H1 (cell line): ENCODE data around the gene ACSM3. TPM values are rescaled to one million over a fixed set of nuclear protein-coding genes. Genes with fewer than 3 reads are reported as not detected.

Experiments used
- CTCF ChIA-PET: fragments of 300-600 bp; sonication (Branson Sonifier 250); formaldehyde crosslinking; loops from one replicate; lab custom pipeline; 2021; ENCODE audit not compliant: partially characterized antibody; lab: Charles Lee
- POLR2A ChIA-PET: fragments of 300-600 bp; sonication (Branson Sonifier 250); formaldehyde crosslinking; loops from one replicate; lab custom pipeline; 2021; ENCODE audit warnings: inconsistent platforms; ENCODE audit not compliant: partially characterized antibody; lab: Charles Lee
- DNase-seq, 2 experiments: peaks; one replicate each; pipeline versions ENCODE4 v3.0.0 to v3.0.0-alpha.2; 2010 to 2022; ENCODE audit warnings: low spot score in 2 of 2, low read depth in 1 of 2, mixed read lengths in 1 of 2
- FAIRE-seq: peaks from 2 replicates; lab custom pipeline; 2011; peaks lifted over from hg19 to GRCh38; lab: Jason Lieb, UNC
- H2AFZ ChIP-seq: 2 replicates; pipeline ENCODE4 v1.8.1; 2012; ENCODE audit warnings: low read length, inconsistent platforms
- H2AK5ac ChIP-seq: 2 replicates; pipeline ENCODE4 v1.6.1; 2013; ENCODE audit warnings: low read depth, low read length
- H2BK120ac ChIP-seq: replicated peaks from 2 replicates; pipeline ENCODE3; 2013; ENCODE audit warnings: low read depth, low read length, inconsistent platforms
- H2BK12ac ChIP-seq: 2 replicates; pipeline ENCODE4 v1.6.1; 2013; ENCODE audit warnings: low read depth, low read length
- H2BK15ac ChIP-seq: 2 replicates; pipeline ENCODE4 v1.6.1; 2013; ENCODE audit warnings: low read length
- H2BK20ac ChIP-seq: 2 replicates; pipeline ENCODE4 v1.6.1; 2013; ENCODE audit warnings: low read length
- H2BK5ac ChIP-seq: 2 replicates; pipeline ENCODE4 v1.6.1; 2013; ENCODE audit warnings: low read depth, low read length
- H3K14ac ChIP-seq: 2 replicates; pipeline ENCODE4 v1.6.1; 2013; ENCODE audit warnings: inconsistent platforms; ENCODE audit not compliant: insufficient read length
- H3K18ac ChIP-seq: 2 replicates; pipeline ENCODE4 v1.6.1; 2013; ENCODE audit warnings: low read length; ENCODE audit errors: extremely low read depth
- H3K23ac ChIP-seq: 2 replicates; pipeline ENCODE4 v1.6.1; 2013; ENCODE audit warnings: inconsistent platforms; ENCODE audit not compliant: insufficient read length
- H3K23me2 ChIP-seq: 2 replicates; pipeline ENCODE4 v1.6.1; 2013; ENCODE audit warnings: low read depth, low read length
- H3K27ac ChIP-seq: 2 replicates; pipeline ENCODE4 v1.6.1; 2011; ENCODE audit warnings: low read depth, low read length, inconsistent platforms
- H3K27me3 ChIP-seq, 4 experiments: replicated peaks in 1 of 4; 1 replicate in 1 of 4; 2 replicates in 3 of 4; pipeline versions ENCODE4 v1.6.1 to v1.8.1; 2011 to 2013; ENCODE audit warnings: low read length in 3 of 4, mild to moderate bottlenecking in 3 of 4, inconsistent platforms in 2 of 4, mixed read lengths in 2 of 4, moderate library complexity in 1 of 4; ENCODE audit not compliant: control insufficient read depth in 3 of 4, insufficient read depth in 3 of 4; ENCODE audit errors: extremely low read depth in 1 of 4
- H3K36me3 ChIP-seq, 4 experiments: 2 replicates each; pipeline versions ENCODE4 v1.6.1 to v1.8.1; 2011 to 2013; ENCODE audit warnings: mild to moderate bottlenecking in 4 of 4, low read length in 3 of 4, moderate library complexity in 2 of 4, control low read depth in 1 of 4, inconsistent platforms in 1 of 4; ENCODE audit not compliant: insufficient read depth in 4 of 4, control insufficient read depth in 2 of 4
- H3K4ac ChIP-seq: replicated peaks from 2 replicates; pipeline ENCODE3; 2013; ENCODE audit warnings: low read length, low read depth, mixed read lengths, inconsistent platforms; ENCODE audit not compliant: insufficient read length
- H3K4me1 ChIP-seq, 4 experiments: replicated peaks in 1 of 4; 1 replicate in 1 of 4; 2 replicates in 3 of 4; pipeline versions ENCODE4 v1.6.1 to v1.8.1; 2011 to 2013; ENCODE audit warnings: low read length in 3 of 4, inconsistent platforms in 2 of 4, mixed read lengths in 1 of 4; ENCODE audit not compliant: insufficient read depth in 4 of 4, control insufficient read depth in 3 of 4
- H3K4me2 ChIP-seq, 2 experiments: 2 replicates each; pipeline versions ENCODE4 v1.6.1 to v1.8.1; 2011 to 2013; ENCODE audit warnings: low read depth in 2 of 2, low read length in 2 of 2, control low read depth in 1 of 2, inconsistent platforms in 1 of 2, mild to moderate bottlenecking in 1 of 2; ENCODE audit not compliant: insufficient read depth in 1 of 2
- H3K4me3 ChIP-seq, 4 experiments: fragments of 200-600, 300-600 bp in 1 of 4; sonication (generic), shearing (Covaris generic), sonication (Bioruptor Twin) in 1 of 4; 2 replicates each; pipeline versions ENCODE4 v1.5.1 to v1.8.1; 2011 to 2016; ENCODE audit warnings: low read length in 4 of 4, low read depth in 3 of 4, control low read depth in 2 of 4, inconsistent platforms in 2 of 4, mild to moderate bottlenecking in 2 of 4, mixed read lengths in 1 of 4, moderate library complexity in 1 of 4; ENCODE audit not compliant: insufficient read depth in 2 of 4; ENCODE audit errors: extremely low read depth in 1 of 4
- H3K56ac ChIP-seq: replicated peaks from 2 replicates; pipeline ENCODE3; 2013; ENCODE audit warnings: low read depth, mild to moderate bottlenecking, mixed read lengths, low read length, inconsistent platforms; ENCODE audit not compliant: insufficient read length
- H3K79me1 ChIP-seq: 2 replicates; pipeline ENCODE4 v1.6.1; 2013; ENCODE audit warnings: low read depth, low read length, control low read depth
- H3K79me2 ChIP-seq, 2 experiments: 2 replicates each; pipeline versions ENCODE4 v1.6.1 to v1.8.1; 2012 to 2013; ENCODE audit warnings: low read length in 2 of 2, mild to moderate bottlenecking in 2 of 2, inconsistent platforms in 1 of 2; ENCODE audit not compliant: insufficient read depth in 2 of 2, control insufficient read depth in 1 of 2
- H3K9ac ChIP-seq, 4 experiments: replicated peaks in 1 of 4; 1 replicate in 1 of 4; 2 replicates in 3 of 4; pipeline versions ENCODE4 v1.6.1 to v1.8.1; 2011 to 2013; ENCODE audit warnings: low read depth in 3 of 4, low read length in 3 of 4, control low read depth in 2 of 4, mild to moderate bottlenecking in 2 of 4, moderate library complexity in 2 of 4, inconsistent platforms in 1 of 4; ENCODE audit errors: extremely low read depth in 1 of 4
- H3K9me3 ChIP-seq, 2 experiments: 2 replicates each; pipeline versions ENCODE4 v1.6.1 to v1.8.1; 2012 to 2013; ENCODE audit warnings: mild to moderate bottlenecking in 2 of 2, moderate library complexity in 2 of 2, control low read depth in 1 of 2, inconsistent platforms in 1 of 2, low read depth in 1 of 2, low read length in 1 of 2, mixed read lengths in 1 of 2; ENCODE audit not compliant: insufficient read depth in 2 of 2
- H4K20me1 ChIP-seq, 2 experiments: replicated peaks in 1 of 2; 2 replicates each; pipeline versions ENCODE3 to v1.8.1; 2011 to 2013; ENCODE audit warnings: inconsistent platforms in 2 of 2, low read length in 2 of 2, mild to moderate bottlenecking in 1 of 2; ENCODE audit not compliant: insufficient read depth in 2 of 2, control insufficient read depth in 1 of 2
- H4K5ac ChIP-seq: 2 replicates; pipeline ENCODE4 v1.6.1; 2013; ENCODE audit warnings: low read length, low read depth, mixed read lengths, inconsistent platforms; ENCODE audit not compliant: insufficient read length
- H4K8ac ChIP-seq: 2 replicates; pipeline ENCODE4 v1.8.0; 2013; ENCODE audit warnings: mild to moderate bottlenecking, moderate library complexity, low read length, inconsistent platforms; ENCODE audit not compliant: insufficient read depth; ENCODE audit errors: extremely low read depth
- H4K91ac ChIP-seq: replicated peaks from 2 replicates; pipeline ENCODE3; 2013; ENCODE audit warnings: low read length, mixed read lengths, inconsistent platforms; ENCODE audit not compliant: insufficient read length
- KDM1A ChIP-seq: fragments of 200-600, 300-600 bp; sonication (generic); IDR thresholded peaks from 2 replicates; pipeline ENCODE4 v1.7.1; 2016; ENCODE audit warnings: mild to moderate bottlenecking, low read length, borderline replicate concordance
- POU5F1 ChIP-seq: IDR thresholded peaks from 2 replicates; pipeline ENCODE4 v1.6.1; 2011; ENCODE audit warnings: low read depth, mild to moderate bottlenecking, low read length, moderate library complexity
- WGBS, 2 experiments: shearing (Covaris generic) in 1 of 2; methylation state at CpG; one replicate each; pipeline versions ENCODE4 v1.1.6 to v1.1.7; 2013 to 2015; ENCODE audit warnings: low lambda C conversion rate in 2 of 2, mixed read lengths in 2 of 2, inconsistent platforms in 1 of 2, low coverage in 1 of 2, missing lambda C conversion rate in 1 of 2; ENCODE audit not compliant: insufficient replicate concordance in 2 of 2, insufficient coverage in 1 of 2, insufficient read length in 1 of 2; ENCODE audit errors: extremely low coverage in 1 of 2, missing lambda C conversion rate in 1 of 2; 5-methylcytosine and 5-hydroxymethylcytosine counted together
- polyA plus RNA-seq, 7 experiments: library from polyadenylated mRNA; depleted of rRNA in 3 of 7; stranded (reverse) in 5 of 7; unstranded in 2 of 7; fragments of >200 nt in 5 of 7; fragments of 200-250 nt in 2 of 7; gene quantifications; 1 replicate in 5 of 7; 2 replicates in 1 of 7; 4 replicates in 1 of 7; pipeline versions ENCODE4 v1.2.1 to v1.2.3, GENCODE V29; 2011 to 2013; ENCODE audit warnings: missing spikeins in 2 of 7, mixed read lengths in 2 of 7
- total RNA-seq: library from RNA; stranded (reverse); fragmentation: NEBNext Ultra II Directional; extraction: Animal tissue kit (Norgen Biotek cat#: 25700); gene quantifications from 2 replicates; pipeline ENCODE4 v1.2.1, GENCODE V29; 2021

The ACSM3 gene
- total and polyA plus RNA-seq, 2 of the 8 experiments (the other 6 are each of a cell fraction or from before 2014, with no cell fraction given) = 5.7 to 6.2 TPM

DNA sequence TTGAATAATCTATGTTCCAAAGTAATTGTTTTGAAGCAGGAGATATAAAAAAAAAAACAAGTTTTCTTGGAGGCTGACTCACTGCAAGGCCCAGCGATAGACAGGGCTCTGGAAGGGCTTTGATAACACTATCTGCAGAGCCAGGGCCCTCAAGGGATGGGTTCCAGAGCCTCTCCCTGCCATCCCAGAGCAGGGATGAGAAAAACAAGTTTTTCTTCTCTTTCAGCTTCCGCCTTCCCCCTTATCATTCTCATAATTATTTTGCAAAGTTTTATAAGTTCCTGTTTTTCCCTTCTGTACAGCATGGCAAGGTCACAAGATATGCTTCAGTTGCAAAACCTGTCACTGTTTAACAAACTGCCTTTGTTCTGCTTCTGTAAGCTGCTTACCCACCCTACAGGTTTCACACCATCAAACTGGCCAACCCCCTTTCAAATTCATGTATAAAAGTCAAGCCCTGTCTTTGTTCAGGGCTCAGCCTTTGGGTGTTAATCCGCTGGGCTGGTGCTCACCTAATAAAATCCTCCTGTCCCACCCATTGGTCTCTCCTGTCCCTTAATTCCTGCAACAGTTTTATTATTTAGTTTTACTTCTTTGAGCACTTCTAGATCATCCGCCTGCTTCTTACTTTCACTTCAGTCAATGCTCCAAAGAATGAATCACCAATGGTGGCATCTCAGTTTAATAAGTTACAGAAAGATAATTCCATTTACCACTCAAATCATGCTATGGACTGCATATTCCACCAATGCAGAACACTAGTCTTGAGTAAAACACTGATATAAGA, 16.6 kb upstream of the ACSM3 start:
- Histone ChIP-seq H4K91ac (no peak overlapping the region), H3K36me3 (no peaks in the 10 kb centered on the region), H3K14ac (no peak overlapping the region), H3K56ac (no peak overlapping the region), H3K27me3 (no peaks in the 10 kb centered on the region), H4K8ac (no peak overlapping the region), H3K18ac (no peak overlapping the region), H3K9me3 (peaks cover 12 to 15% of the 10 kb centered on the region in 2 experiments; a peak in 3 of 4 replicates), H2BK120ac (no peak overlapping the region), H4K5ac (no peak overlapping the region), H2BK12ac (no peak overlapping the region), H3K27ac (no peak overlapping the region), H3K4me3 (no peak overlapping the region), H3K23ac (no peak overlapping the region), H4K20me1 (no peaks in the 10 kb centered on the region), H3K9ac (no peak overlapping the region), H2BK5ac (no peak overlapping the region), H3K79me1 (no peaks in the 10 kb centered on the region), H3K4ac (no peak overlapping the region), H3K4me1 (no peaks in the 10 kb centered on the region), H2BK15ac (no peak overlapping the region), H2AK5ac (no peak overlapping the region), H3K23me2 (no peaks in the 10 kb centered on the region), H3K4me2 (no peak overlapping the region), H3K79me2 (no peaks in the 10 kb centered on the region), H2AFZ (no peak overlapping the region), H2BK20ac (no peak overlapping the region)
- no peak for FAIRE-seq
- no peak for DNase-seq
- ChIA-PET POLR2A (no interaction called here), CTCF (interaction anchor here (0.7 kb wide), 1 partner anchor 45 kb away, joined by 5 read pairs; no protein-coding TSS in a partner anchor)
- 83% methylated on average over 4 of the region's 4 CpGs; no CpG with 5 or more reads in 1 of the 2 experiments for WGBS, 2 experiments
- no peak for TF ChIP-seq POU5F1
- TF ChIP-seq KDM1A = no peak
